ENCODE data around the gene ZNF205.

ZNF205 gene

DNA sequence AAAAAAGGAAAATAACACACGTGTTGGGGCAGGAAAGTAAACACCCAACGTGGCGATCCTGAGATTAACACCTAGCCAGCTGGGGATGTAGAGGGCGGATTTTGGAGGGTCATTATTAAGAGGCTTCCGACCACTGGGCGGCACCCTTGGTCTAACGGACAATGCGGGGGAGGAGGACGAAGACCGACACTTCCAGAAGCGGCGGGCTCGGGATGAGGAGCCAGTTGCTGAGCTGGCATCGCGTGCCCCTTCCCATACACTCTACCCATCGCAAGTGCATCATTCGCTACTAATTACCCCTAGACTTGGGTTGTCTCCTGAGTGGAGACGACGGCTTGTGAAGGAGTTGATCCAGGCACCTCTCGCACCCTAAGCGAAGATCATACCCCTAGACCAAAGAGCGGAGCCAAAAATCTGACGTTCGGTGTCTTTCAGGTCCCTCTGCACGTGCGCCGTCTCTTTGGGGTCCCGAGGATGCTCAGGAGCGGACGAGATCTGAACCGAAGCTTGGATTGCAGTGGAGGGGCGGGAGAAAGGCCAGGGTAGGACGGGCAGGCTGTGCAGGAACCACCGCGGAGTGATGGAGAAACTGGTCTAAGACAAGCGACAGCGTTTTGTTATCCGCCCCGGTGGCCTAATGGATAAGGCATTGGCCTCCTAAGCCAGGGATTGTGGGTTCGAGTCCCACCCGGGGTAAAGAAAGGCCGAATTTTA, 40.0 kb downstream of the ZNF205 start:
- no peaks in the 10 kb centered on the region for H3K9me3 ChIP-seq (ENCODE audit: control insufficient read depth, insufficient read depth, low read depth, low read length)
- ChIA-PET POLR2A (interaction anchor here (0.6 to 1.4 kb wide), 5 partner anchors 18 to 132 kb away, joined by 3 to 7 read pairs (median 4); partner anchors contain the start of genes OR1F1, TNFRSF12A and ZNF213), CTCF (interaction anchor here (0.6 to 3.0 kb wide), 9 partner anchors 9 to 31 kb away, joined by 3 to 15 read pairs (median 4); no protein-coding TSS in a partner anchor)
- no peaks in the 10 kb centered on the region for H3K4me1 ChIP-seq (ENCODE audit: control insufficient read depth, insufficient read depth, low read length)
- no peaks in the 10 kb centered on the region for H3K36me3 ChIP-seq (ENCODE audit: control insufficient read depth in 2 of 2, insufficient read depth in 1 of 2, low read length in 2 of 2)
- peak overlapping the region; percentile 58 for H3K27ac ChIP-seq (ENCODE audit: extremely low read depth, low read depth, low read length)
- H3K4me3 ChIP-seq (ENCODE audit: low read depth, low read length) = peak overlapping the region; percentile 54
- TF ChIP-seq ZNF510 (tag by site-specific recombination; IDR thresholded peaks at IDR 0.05; ENCODE audit: insufficient replicate concordance) = no peak
- TF ChIP-seq, protein P1, sequence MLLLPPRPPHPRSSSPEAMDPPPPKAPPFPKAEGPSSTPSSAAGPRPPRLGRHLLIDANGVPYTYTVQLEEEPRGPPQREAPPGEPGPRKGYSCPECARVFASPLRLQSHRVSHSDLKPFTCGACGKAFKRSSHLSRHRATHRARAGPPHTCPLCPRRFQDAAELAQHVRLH (tag by site-specific recombination; IDR thresholded peaks at IDR 0.05) = peak; percentile 89
- TF ChIP-seq ZNF501 (tag by site-specific recombination; IDR thresholded peaks at IDR 0.05) = peak; percentile 88
- TF ChIP-seq ZNF335 (tag by site-specific recombination; conservative IDR thresholded peaks at IDR 0.05) = peak; percentile 75
- no peak for TF ChIP-seq ZNF791 (tag by site-specific recombination; IDR thresholded peaks at IDR 0.05)
- TF ChIP-seq, protein P2, sequence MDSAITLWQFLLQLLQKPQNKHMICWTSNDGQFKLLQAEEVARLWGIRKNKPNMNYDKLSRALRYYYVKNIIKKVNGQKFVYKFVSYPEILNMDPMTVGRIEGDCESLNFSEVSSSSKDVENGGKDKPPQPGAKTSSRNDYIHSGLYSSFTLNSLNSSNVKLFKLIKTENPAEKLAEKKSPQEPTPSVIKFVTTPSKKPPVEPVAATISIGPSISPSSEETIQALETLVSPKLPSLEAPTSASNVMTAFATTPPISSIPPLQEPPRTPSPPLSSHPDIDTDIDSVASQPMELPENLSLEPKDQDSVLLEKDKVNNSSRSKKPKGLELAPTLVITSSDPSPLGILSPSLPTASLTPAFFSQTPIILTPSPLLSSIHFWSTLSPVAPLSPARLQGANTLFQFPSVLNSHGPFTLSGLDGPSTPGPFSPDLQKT (IDR thresholded peaks at IDR 0.05; ENCODE audit: borderline replicate concordance, low read depth, low read length) = no peak
- no peak for TF ChIP-seq ZNF302 (tag by site-specific recombination; IDR thresholded peaks at IDR 0.05; ENCODE audit: low read depth)
- TF ChIP-seq ZNF558 (tag by site-specific recombination; IDR thresholded peaks at IDR 0.05) = peak; percentile 61; the same call in 1 of the 2 replicates
- peak; percentile 76 for TF ChIP-seq ZNF654 (tag by site-specific recombination; IDR thresholded peaks at IDR 0.05; ENCODE audit: low read depth)
- TF ChIP-seq, protein P3, sequence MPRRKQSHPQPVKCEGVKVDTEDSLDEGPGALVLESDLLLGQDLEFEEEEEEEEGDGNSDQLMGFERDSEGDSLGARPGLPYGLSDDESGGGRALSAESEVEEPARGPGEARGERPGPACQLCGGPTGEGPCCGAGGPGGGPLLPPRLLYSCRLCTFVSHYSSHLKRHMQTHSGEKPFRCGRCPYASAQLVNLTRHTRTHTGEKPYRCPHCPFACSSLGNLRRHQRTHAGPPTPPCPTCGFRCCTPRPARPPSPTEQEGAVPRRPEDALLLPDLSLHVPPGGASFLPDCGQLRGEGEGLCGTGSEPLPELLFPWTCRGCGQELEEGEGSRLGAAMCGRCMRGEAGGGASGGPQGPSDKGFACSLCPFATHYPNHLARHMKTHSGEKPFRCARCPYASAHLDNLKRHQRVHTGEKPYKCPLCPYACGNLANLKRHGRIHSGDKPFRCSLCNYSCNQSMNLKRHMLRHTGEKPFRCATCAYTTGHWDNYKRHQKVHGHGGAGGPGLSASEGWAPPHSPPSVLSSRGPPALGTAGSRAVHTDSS (tag by site-specific recombination; IDR thresholded peaks at IDR 0.05) = peak; percentile 42; the same call in 1 of the 2 replicates
- no peak for TF ChIP-seq SETDB1 (IDR thresholded peaks at IDR 0.05; ENCODE audit: insufficient read length, low read length)
- TF ChIP-seq ZBTB17 (tag by site-specific recombination; IDR thresholded peaks at IDR 0.05) = peak; percentile 99
- TF ChIP-seq ZNF140 (tag by site-specific recombination; IDR thresholded peaks at IDR 0.05) = no peak
- no peak for TF ChIP-seq ZNF133 (tag by site-specific recombination; IDR thresholded peaks at IDR 0.05)
- TF ChIP-seq ZNF132 (tag by site-specific recombination; IDR thresholded peaks at IDR 0.05; ENCODE audit: borderline replicate concordance) = no peak
- TF ChIP-seq, protein P4, sequence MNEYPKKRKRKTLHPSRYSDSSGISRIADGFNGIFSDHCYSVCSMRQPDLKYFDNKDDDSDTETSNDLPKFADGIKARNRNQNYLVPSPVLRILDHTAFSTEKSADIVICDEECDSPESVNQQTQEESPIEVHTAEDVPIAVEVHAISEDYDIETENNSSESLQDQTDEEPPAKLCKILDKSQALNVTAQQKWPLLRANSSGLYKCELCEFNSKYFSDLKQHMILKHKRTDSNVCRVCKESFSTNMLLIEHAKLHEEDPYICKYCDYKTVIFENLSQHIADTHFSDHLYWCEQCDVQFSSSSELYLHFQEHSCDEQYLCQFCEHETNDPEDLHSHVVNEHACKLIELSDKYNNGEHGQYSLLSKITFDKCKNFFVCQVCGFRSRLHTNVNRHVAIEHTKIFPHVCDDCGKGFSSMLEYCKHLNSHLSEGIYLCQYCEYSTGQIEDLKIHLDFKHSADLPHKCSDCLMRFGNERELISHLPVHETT (tag by site-specific recombination; IDR thresholded peaks at IDR 0.05) = peak; percentile 92
- TF ChIP-seq ZNF660 (tag by site-specific recombination; IDR thresholded peaks at IDR 0.05) = peak; percentile 99; the same call in 1 of the 2 replicates
- TF ChIP-seq ZNF785 (tag by site-specific recombination; IDR thresholded peaks at IDR 0.05) = peak; percentile 79
- TF ChIP-seq ZBTB7A (tag by site-specific recombination; IDR thresholded peaks at IDR 0.05; ENCODE audit: low read depth) = peak; percentile 90
- TF ChIP-seq, protein P5, sequence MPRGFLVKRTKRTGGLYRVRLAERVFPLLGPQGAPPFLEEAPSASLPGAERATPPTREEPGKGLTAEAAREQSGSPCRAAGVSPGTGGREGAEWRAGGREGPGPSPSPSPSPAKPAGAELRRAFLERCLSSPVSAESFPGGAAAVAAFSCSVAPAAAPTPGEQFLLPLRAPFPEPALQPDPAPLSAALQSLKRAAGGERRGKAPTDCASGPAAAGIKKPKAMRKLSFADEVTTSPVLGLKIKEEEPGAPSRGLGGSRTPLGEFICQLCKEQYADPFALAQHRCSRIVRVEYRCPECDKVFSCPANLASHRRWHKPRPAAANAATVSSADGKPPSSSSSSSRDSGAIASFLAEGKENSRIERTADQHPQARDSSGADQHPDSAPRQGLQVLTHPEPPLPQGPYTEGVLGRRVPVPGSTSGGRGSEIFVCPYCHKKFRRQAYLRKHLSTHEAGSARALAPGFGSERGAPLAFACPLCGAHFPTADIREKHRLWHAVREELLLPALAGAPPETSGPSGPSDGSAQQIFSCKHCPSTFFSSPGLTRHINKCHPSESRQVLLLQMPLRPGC (tag by site-specific recombination; IDR thresholded peaks at IDR 0.05) = peak; percentile 78; the same call in 1 of the 2 replicates
- TF ChIP-seq REPIN1 (tag by site-specific recombination; IDR thresholded peaks at IDR 0.05; ENCODE audit: low read depth) = peak; percentile 79
- peak; percentile 94 for TF ChIP-seq ZBTB1 (tag by site-specific recombination; IDR thresholded peaks at IDR 0.05)
- TF ChIP-seq, protein P6, sequence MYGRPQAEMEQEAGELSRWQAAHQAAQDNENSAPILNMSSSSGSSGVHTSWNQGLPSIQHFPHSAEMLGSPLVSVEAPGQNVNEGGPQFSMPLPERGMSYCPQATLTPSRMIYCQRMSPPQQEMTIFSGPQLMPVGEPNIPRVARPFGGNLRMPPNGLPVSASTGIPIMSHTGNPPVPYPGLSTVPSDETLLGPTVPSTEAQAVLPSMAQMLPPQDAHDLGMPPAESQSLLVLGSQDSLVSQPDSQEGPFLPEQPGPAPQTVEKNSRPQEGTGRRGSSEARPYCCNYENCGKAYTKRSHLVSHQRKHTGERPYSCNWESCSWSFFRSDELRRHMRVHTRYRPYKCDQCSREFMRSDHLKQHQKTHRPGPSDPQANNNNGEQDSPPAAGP (tag by site-specific recombination; IDR thresholded peaks at IDR 0.05) = peak; percentile 94
- peak; percentile 90 for TF ChIP-seq ZNF324 (tag by site-specific recombination; IDR thresholded peaks at IDR 0.05)
- TF ChIP-seq KLF9 (tag by site-specific recombination; IDR thresholded peaks at IDR 0.05; ENCODE audit: low read depth) = peak; percentile 46; the same call in 1 of the 2 replicates
- no peak for TF ChIP-seq MYNN (tag by site-specific recombination; IDR thresholded peaks at IDR 0.05; ENCODE audit: borderline replicate concordance)
- peak; percentile 99 for TF ChIP-seq ZEB2 (tag by site-specific recombination; IDR thresholded peaks at IDR 0.05)
- TF ChIP-seq ZNF777 (tag by site-specific recombination; IDR thresholded peaks at IDR 0.05; ENCODE audit: borderline replicate concordance) = no peak
- TF ChIP-seq, protein P7, sequence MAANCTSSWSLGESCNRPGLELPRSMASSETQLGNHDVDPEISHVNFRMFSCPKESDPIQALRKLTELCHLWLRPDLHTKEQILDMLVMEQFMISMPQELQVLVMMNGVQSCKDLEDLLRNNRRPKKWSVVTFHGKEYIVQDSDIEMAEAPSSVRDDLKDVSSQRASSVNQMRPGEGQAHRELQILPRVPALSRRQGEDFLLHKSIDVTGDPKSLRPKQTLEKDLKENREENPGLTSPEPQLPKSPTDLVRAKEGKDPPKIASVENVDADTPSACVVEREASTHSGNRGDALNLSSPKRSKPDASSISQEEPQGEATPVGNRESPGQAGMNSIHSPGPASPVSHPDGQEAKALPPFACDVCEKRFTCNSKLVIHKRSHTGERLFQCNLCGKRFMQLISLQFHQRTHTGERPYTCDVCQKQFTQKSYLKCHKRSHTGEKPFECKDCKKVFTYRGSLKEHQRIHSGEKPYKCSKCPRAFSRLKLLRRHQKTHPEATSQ (tag by site-specific recombination; IDR thresholded peaks at IDR 0.05) = 0 out of 2 replicates have a peak, but pooled peaks have one; percentile 40
